Measurements from ENCODE around the gene VSIG2. TPM values are rescaled to one million over a fixed set of nuclear protein-coding genes. Genes with fewer than 3 reads are reported as not detected.

VSIG2 gene
- total RNA-seq, 4 donors from 2014 or later, result 1.5 to 2.4 TPM; not detected in 2

GRCh38 chr11:124722176-124722575, 29.9 kb downstream of the VSIG2 start:
- H3K4me3 ChIP-seq, result no peak overlapping the region
- no peak overlapping the region for H3K27ac ChIP-seq
- peaks cover 0 to 27% (median 5%) of the 10 kb centered on the region in 4 donors for H3K4me1 ChIP-seq
- DNase-seq (ENCODE audit: low spot score in 2 of 2), result no peak
- H3K27me3 ChIP-seq, result peaks cover 0 to 93% of the 10 kb centered on the region in 2 donors
- no peaks in the 10 kb centered on the region for H3K9me3 ChIP-seq
- 18 to 51% methylated on average over 6 of the region's 6 CpGs for WGBS, 2 donors
- no peaks in the 10 kb centered on the region for H3K36me3 ChIP-seq
- TF ChIP-seq POLR2A (IDR thresholded peaks at IDR 0.05) (no peak), EP300 (IDR thresholded peaks at IDR 0.05) (no peak), CTCF (IDR thresholded peaks at IDR 0.05) (no peak)

DNA sequence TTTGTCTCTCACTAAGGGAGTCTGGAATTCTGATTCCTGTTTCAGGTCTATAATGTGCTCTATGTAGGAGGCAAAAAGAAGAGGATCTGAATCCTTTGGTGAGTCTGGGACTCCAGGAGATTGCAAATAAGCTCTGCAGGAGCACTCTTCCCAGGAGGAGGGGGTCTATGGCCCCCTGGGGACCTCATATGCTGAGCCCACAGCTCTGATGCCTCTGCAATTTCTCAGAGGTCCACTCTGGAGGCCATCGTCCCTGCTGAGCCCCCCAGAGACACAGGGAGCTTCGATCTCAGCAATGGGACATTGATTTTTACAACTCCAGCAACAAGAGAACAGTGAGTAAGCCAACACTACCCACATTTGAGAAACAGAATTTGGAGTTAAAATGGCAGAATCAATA, 32.5 kb downstream of the VSIG2 start:
- DNase-seq (ENCODE audit: low spot score in 2 of 2), result no peak
- Histone ChIP-seq H3K4me1 (peaks cover 0 to 19% (median 5%) of the 10 kb centered on the region in 4 donors), H3K9me3 (no peaks in the 10 kb centered on the region), H3K36me3 (no peaks in the 10 kb centered on the region), H3K4me3 (no peak overlapping the region), H3K27me3 (peaks cover 0 to 90% of the 10 kb centered on the region in 2 donors), H3K27ac (no peak overlapping the region)
- WGBS, 2 donors, result 26 to 38% methylated on average over 2 of the region's 2 CpGs
- TF ChIP-seq CTCF (IDR thresholded peaks at IDR 0.05), result no peak

- WGBS, 2 donors, result 31 to 39% methylated on average over 12 to 14 of the region's 14 CpGs
- no peaks in the 10 kb centered on the region for H3K9me3 ChIP-seq
- no peak for DNase-seq (ENCODE audit: low spot score in 2 of 2)
- H3K4me1 ChIP-seq, result peaks cover 0 to 19% (median 5%) of the 10 kb centered on the region in 4 donors
- no peaks in the 10 kb centered on the region for H3K36me3 ChIP-seq
- peaks cover 0 to 83% of the 10 kb centered on the region in 2 donors for H3K27me3 ChIP-seq
- H3K27ac ChIP-seq, result no peak overlapping the region
- TF ChIP-seq CTCF (IDR thresholded peaks at IDR 0.05) (no peak), EP300 (IDR thresholded peaks at IDR 0.05) (no peak), POLR2A (IDR thresholded peaks at IDR 0.05) (no peak)
- no peak overlapping the region for H3K4me3 ChIP-seq
These were observed 33.3 kb downstream of the VSIG2 start for GRCh38 chr11:124718801-124719200.

DNA sequence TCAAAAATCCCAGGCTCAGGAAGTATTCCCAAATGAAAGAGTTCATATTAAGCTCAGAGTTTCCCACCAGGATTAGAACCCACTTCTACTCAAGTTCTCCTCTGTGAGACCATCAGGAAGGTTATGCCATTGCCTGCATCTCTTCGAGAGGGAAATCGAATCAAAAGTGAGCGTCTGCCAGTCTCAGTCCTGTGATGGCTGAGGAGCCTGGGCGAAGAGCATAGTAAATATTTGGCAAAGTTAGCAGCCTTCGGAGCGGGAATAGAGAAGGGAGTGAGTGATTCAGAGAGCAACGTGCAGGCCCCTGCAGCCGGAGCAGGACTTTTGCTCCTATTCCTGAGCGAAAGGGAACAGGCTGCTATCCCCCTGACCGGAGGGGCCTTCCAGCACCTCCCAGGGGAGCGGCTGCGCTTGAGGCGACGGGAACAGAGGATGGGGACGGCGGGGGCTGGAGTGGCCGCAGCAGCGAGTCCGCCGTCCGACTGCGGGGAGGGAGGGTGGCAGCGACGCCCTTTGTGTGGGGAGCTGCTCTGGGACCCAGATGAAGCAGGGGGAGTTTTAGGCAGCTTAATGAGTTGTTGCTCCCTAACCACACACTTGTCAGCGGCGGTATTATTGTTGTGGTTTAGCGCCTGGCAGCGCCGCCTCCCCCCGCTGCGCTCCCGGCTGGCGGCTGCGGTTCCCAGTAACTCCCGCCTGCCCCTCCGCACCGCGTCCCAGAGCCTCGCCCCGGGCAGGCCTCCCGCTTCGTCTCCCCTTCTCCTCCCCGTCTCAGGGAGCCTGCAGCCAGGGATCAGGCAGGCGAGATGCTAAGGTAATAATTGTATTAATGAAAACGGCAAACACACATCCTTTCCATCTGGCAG, 34.0 kb downstream of the VSIG2 start:
- Histone ChIP-seq H3K9me3 (no peaks in the 10 kb centered on the region), H3K4me1 (peaks cover 0 to 19% (median 5%) of the 10 kb centered on the region in 4 donors), H3K4me3 (peak overlapping the region; percentile 11 to 49 (median 25)), H3K36me3 (no peaks in the 10 kb centered on the region), H3K27me3 (peaks cover 0 to 76% of the 10 kb centered on the region in 2 donors), H3K27ac (no peak overlapping the region)
- 1 to 2% methylated on average over 45 of the region's 45 CpGs for WGBS, 2 donors
- TF ChIP-seq POLR2A (IDR thresholded peaks at IDR 0.05) (no peak), EP300 (IDR thresholded peaks at IDR 0.05) (no peak)
- DNase-seq (ENCODE audit: low spot score in 2 of 2), result no peak

- Histone ChIP-seq H3K9me3 (no peaks in the 10 kb centered on the region), H3K4me1 (peaks cover 0 to 19% (median 5%) of the 10 kb centered on the region in 4 donors), H3K4me3 (peak overlapping the region in 1 of 4 donors; percentile 49), H3K27me3 (peaks cover 0 to 70% of the 10 kb centered on the region in 2 donors), H3K36me3 (no peaks in the 10 kb centered on the region), H3K27ac (no peak overlapping the region)
- no peak for DNase-seq (ENCODE audit: low spot score in 2 of 2)
- WGBS, 2 donors, result 38 to 46% methylated on average over 7 of the region's 7 CpGs
- TF ChIP-seq EP300 (IDR thresholded peaks at IDR 0.05) (no peak), CTCF (IDR thresholded peaks at IDR 0.05) (no peak), POLR2A (IDR thresholded peaks at IDR 0.05) (no peak)
These were observed 34.7 kb downstream of the VSIG2 start for GRCh38 chr11:124717421-124717785.
